GM19099 (cell line): ENCODE results near the gene ZNF683.
"Not testable (repeated sequence)": the region's sequence is repeated elsewhere in the genome, so short reads cannot be mapped to it uniquely, and the experiment has no call there.

Experiments
- POLR2A ChIP-seq: IDR thresholded peaks from 3 replicates; pipeline ENCODE4 v1.6.1; 2011; ENCODE audit warnings: low read depth; ENCODE audit not compliant: insufficient read length; ENCODE audit errors: extremely low read depth

ZNF683 gene

GRCh38 chr1:26372611-26373010, at the start of gene ZNF683:
TSS of gene ZNF683 (minus strand) at chr1:26372750. CDS start at chr1:26368571, 4,179 bp downstream.
- not testable (repeated sequence) for TF ChIP-seq POLR2A

DNA sequence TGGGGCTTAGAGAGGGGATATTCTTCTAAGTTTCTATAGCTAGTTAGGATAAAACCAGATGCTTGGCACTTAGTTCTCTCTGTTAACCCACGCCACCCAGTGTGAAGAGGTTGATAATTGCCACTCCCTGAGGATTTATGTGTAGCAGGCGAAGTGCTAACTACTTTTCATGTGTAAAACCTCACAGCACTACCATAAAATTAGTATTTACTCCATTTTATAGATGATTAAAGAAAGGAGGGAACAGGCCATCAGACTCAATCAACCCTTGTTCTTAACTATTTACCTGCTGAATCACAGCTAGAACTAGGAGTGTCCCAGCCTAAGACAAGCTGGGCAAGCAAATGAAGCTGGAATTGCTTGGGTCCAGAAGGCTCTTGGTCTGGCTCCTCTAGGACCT, 46.9 kb upstream of the ZNF683 start:
- no peak for TF ChIP-seq POLR2A

- TF ChIP-seq POLR2A: no peak
Measured at GRCh38 chr1:26418865-26419349, 46.4 kb upstream of the ZNF683 start.

GRCh38 chr1:26417111-26417759, 44.7 kb upstream of the ZNF683 start:
- no peak for TF ChIP-seq POLR2A

DNA sequence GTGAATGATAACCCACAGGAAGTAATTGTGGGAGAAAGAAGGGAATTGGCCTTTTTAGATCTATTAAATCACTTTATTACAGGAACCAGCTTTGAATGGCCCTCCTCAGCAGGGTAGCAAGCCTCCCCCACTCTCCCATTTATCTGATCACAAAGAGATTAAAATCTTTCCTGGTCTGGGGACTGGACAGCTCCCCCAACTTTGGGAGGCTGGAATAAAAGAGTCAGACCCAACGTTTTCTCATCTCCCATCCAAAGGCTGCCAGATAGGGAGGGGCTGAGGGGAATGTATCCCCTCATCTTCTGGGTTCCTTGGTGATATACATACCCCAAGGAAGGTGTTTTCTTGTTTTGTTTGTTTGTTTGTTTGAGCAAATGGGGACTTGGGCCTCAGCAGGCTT, 40.5 kb upstream of the ZNF683 start:
- TF ChIP-seq POLR2A: no peak

GRCh38 chr1:26412180-26412840, 39.8 kb upstream of the ZNF683 start:
- TF ChIP-seq POLR2A: no peak

- TF ChIP-seq POLR2A: no peak
Measured at GRCh38 chr1:26411624-26412074, 39.1 kb upstream of the ZNF683 start.

- no peak for TF ChIP-seq POLR2A
Measured at GRCh38 chr1:26410706-26411623, 38.4 kb upstream of the ZNF683 start, which contains the start of gene LIN28A. TSS of gene LIN28A (plus strand) at chr1:26410817. CDS start at chr1:26410892, 75 bp downstream.

- TF ChIP-seq POLR2A: no peak
Measured at GRCh38 chr1:26409191-26409807, 36.7 kb upstream of the ZNF683 start.

GRCh38 chr1:26408604-26409003, 36.1 kb upstream of the ZNF683 start:
- no peak for TF ChIP-seq POLR2A

DNA sequence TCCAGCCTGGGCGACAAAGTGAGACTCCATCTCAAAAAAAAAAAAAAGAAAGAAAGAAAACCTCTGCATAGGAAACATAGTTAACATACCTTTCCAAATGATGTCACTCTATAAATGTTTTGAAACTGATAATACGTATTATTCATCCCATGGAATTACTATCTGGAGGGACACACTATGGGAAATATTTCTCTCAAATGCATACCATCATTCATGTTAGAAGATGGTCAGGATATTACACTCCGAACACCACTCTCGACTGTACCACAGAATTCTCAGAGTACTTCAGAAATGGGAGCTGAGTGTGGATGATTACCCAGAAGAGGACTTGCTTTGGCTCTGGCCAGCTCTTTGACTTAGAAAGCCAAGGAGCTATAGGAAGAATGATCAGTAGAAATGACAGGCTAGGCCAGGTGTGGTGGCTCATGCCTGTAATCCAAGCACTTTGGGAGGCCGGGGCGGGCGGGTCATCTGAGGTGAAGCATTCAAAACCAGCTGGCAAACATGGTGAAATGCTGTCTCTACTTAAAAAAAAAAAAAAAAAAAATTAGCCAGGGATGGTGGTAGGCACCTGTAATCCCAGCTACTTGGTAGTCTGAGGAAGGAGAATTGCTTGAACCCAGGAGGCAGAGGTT, 32.8 kb upstream of the ZNF683 start:
- no peak for TF ChIP-seq POLR2A

GRCh38 chr1:26404641-26405040, 32.1 kb upstream of the ZNF683 start:
- TF ChIP-seq POLR2A: no peak

DNA sequence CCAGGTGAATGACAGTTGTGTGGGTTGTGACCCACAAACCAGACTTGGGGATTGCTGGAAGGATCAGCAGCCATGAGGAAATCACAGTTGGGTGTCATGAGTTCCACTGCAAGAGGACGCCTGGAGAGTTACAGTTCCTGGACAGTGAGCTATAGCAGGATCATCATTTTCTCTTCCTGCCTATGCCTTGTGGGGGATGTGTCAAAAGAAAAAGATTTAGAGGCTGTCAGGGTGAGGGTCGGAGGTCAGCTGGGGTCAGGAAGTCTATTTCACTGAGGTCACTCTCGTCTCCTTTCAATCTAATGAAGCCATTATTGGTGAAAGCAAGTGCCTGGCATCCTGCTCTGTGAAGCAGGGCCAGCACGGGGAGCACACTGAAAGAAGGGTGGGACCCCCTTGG, 31.1 kb upstream of the ZNF683 start:
- TF ChIP-seq POLR2A: no peak

DNA sequence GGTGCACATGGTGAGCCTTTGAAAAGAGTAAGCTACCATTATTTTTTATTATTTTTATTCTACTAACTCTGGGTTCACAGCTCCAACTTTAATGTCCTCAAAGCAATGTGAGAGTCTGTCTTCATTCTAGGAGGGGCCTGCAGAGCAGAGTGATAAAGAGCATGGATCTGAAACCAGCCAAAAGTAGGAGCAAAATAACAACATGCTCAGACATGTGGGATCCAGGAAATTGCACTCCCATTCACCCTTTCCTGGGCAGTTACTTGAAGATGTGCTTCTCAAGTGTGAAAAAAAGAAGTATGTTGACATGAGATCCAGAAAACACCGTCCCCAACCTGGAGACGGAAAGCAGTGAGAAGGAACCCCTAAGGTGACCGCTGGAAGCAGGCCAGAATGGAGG, 29.3 kb upstream of the ZNF683 start:
- TF ChIP-seq POLR2A: no peak

DNA sequence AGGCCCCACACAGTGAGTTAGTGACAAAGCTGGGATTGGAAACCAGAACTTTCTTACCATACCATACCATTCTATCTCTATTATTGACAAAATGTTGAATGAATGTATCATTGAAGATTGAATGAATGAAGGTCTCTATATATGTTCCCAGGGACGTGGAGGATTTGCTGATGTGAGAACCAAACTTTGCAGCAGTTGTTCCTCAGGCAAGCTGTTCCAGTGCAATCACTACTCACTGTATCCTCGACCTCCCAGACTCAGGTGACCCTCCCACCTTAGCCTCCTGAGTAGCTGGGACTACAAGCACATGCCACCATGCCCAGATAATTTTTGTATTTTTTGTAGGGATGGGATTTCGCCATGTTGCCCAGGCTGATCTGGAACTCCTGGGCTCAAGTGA, 26.5 kb upstream of the ZNF683 start:
- no peak for TF ChIP-seq POLR2A

GRCh38 chr1:26395754-26396153, 23.2 kb upstream of the ZNF683 start:
- no peak for TF ChIP-seq POLR2A
